ENCODE data around the gene TBXA2R.

The TBXA2R gene

DNA sequence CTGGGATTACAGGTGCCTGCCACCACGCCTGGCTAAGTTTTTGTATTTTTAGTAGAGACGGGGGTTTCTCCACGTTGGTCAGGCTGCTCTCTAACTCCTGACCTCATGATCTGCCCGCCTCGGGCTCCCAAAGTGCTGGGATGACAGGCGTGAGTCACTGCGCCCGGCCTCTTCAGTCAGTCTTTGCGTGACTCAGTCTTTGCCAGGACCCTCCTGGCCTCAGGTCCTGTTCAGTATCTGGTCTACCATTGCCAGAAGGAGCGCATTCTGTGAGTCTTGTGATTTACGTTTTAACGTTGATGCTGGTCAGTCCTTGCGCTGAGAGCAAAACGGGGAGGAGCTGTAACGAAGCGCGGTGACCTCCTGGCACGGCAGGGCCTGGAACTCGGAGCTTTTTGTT, 41.5 kb downstream of the TBXA2R start:
- ChIA-PET POLR2A (no interaction called here), CTCF (interaction anchor here (0.9 kb wide), 2 partner anchors 21 to 26 kb away, joined by 3 to 4 read pairs; no protein-coding TSS in a partner anchor)
- DNase-seq (ENCODE audit: extremely low spot score) = no peak
- TF ChIP-seq, protein P1, sequence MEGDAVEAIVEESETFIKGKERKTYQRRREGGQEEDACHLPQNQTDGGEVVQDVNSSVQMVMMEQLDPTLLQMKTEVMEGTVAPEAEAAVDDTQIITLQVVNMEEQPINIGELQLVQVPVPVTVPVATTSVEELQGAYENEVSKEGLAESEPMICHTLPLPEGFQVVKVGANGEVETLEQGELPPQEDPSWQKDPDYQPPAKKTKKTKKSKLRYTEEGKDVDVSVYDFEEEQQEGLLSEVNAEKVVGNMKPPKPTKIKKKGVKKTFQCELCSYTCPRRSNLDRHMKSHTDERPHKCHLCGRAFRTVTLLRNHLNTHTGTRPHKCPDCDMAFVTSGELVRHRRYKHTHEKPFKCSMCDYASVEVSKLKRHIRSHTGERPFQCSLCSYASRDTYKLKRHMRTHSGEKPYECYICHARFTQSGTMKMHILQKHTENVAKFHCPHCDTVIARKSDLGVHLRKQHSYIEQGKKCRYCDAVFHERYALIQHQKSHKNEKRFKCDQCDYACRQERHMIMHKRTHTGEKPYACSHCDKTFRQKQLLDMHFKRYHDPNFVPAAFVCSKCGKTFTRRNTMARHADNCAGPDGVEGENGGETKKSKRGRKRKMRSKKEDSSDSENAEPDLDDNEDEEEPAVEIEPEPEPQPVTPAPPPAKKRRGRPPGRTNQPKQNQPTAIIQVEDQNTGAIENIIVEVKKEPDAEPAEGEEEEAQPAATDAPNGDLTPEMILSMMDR (IDR thresholded peaks at IDR 0.05; ENCODE audit: control extremely low read depth, extremely low read depth, low read depth, missing control alignments) = no peak

DNA sequence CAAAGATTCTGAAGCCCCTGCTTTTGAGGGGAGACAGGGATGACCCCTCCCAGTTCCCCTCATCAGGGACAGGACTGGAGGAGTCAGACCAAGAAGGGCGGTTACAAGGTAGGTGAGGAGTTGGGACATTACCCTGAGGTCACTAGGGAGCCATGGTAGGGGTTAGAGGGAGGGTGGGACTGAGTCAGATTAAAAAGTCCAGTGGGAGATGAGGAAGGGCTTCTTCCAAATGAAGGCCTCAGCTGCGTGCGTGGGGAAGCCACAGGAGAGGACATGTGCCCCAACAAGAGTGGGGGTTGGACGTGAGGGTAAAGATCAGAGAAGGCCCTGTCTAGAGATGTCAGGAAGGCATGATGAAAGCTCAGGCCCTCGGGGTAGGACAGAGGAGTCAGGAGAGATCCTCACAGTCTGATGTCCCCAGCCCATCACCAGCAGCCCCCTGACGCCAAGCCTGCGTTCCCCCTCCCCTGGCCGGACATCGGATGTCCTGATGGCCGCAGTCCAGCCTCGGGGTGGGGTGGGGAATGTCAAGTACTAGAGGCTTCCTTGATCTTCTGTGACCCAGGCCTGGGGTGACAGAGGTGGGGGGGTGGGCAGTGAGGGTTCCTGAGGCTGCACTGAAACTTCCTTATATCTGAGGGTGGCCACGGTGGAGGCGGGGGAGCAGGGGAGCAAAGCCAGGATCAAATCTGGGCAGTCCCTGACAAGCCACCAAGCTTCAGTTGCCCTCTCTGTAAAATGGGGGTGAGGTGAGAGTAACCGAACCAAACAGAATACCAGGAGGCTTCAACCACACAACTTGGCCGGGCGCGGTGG, 42.8 kb downstream of the TBXA2R start:
- ChIA-PET CTCF (interaction anchor here (1.3 kb wide), 1 partner anchor 19 kb away, joined by 5 read pairs; no protein-coding TSS in a partner anchor), POLR2A (no interaction called here)
- TF ChIP-seq, protein P1 (IDR thresholded peaks at IDR 0.05; ENCODE audit: control extremely low read depth, extremely low read depth, low read depth, missing control alignments) = no peak
- DNase-seq (ENCODE audit: extremely low spot score) = no peak

DNA sequence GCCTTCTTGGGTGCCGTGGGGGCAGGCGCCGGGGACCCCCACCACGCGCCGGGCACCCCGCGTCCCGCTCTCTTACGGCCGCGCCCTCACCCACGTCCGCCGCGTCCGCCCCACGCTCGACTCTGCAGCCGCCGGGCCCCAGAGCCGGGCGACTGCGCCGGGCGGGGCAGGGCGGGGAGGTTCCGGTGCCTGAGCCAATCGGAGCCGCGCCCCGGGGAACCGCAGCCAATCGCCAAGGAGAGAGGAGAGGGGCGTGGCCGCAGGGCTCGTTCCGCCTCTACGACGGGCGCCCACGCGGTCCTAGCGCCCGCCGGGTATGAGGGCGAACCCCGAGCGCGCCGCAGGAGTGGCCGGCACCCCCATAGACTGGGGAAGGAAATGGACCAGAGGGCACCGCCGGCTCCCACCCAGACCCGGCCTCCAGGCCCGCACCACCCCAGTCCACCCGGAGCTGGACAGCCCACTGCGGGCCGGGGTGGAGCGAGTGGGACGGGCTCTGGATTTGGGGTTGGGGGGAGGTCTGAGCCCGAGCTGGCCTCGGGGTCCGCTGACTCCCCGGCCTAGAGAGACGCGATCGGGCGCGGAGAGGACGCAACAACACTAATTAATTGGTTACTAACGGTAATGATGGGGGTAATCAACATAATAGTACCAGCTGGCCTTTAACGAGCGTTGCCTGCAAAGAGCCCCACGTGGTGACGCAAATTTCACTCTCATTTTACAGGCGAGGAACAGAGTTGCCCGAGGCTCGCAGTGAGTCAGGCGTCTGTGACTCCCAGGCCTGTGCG, 49.0 kb downstream of the TBXA2R start, which contains the start of gene MFSD12:
Gene MFSD12 (minus strand): TSS at position 126 of the 788 bp plus-strand sequence. CDS start 183 bp downstream, outside the sequence.
- TF ChIP-seq, protein P1 (IDR thresholded peaks at IDR 0.05; ENCODE audit: control extremely low read depth, extremely low read depth, low read depth, missing control alignments) = no peak
- ChIA-PET POLR2A (no interaction called here), CTCF (interaction anchor here (1.1 to 7.4 kb wide), 6 partner anchors 10 to 253 kb away, joined by 3 to 68 read pairs (median 5); no protein-coding TSS in a partner anchor)
- peak; percentile 100 for DNase-seq (ENCODE audit: extremely low spot score)

DNA sequence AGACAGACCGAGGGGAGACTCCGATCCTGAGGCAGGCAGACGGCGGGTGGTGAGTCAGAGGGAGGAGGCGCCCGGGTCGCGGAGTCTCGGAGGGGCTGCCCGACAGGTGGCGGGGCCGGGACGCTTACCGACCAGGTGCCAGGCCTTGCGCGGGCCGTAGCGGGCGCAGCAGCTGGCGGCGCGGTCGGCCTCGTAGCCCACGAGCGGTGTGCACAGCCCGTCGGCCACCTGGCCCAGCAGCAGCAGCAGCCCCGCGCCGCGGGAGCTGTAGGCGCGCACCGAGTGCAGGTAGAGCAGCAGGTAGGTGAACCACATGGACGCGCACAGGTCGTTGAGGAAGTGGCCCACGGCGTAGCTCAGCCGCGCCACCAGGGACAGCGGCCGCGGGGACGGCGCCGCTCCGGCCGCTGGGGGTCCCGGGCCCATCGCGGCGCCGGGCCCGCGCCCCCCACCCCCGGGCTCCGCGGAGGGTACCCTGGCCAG, 49.7 kb downstream of the TBXA2R start:
- DNase-seq (ENCODE audit: extremely low spot score) = no peak
- CTCF ChIA-PET = interaction anchor here (1.1 to 7.4 kb wide), 6 partner anchors 11 to 252 kb away, joined by 3 to 68 read pairs (median 5); no protein-coding TSS in a partner anchor
- POLR2A ChIA-PET = interaction anchor here (0.5 to 0.8 kb wide), 3 partner anchors 68 to 435 kb away, joined by 3 to 4 read pairs (median 3); no protein-coding TSS in a partner anchor
- TF ChIP-seq, protein P1 (IDR thresholded peaks at IDR 0.05; ENCODE audit: control extremely low read depth, extremely low read depth, low read depth, missing control alignments) = no peak

DNA sequence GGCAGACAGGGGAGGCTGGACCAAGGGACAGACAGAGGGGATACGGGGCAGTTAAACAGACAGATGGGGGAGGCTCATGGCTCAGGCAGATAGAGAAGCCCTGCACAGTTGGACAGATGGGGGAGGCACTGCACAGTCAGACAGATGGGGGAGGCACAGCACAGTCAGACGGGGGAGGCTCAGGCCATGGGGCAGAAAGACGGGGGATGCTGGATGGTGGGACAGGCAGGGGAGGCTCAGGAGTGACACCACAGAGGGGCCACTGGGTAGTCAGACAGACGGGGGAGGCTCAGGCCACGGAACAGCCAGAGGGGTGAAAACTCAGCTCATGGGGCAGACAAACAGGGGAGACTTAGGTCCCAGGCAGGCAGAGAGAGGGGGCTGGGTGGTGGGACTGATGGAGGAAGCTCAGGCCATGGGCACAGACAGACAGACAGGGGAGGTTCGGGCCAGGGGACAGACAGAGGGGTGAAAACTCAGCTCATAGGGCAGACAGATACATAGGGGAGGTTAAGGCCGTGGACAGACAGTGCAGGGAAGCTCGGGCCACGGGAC, 50.2 kb downstream of the TBXA2R start:
- CTCF ChIA-PET = interaction anchor here (1.1 to 7.4 kb wide), 5 partner anchors 11 to 252 kb away, joined by 3 to 68 read pairs (median 5); no protein-coding TSS in a partner anchor
- no peak for DNase-seq (ENCODE audit: extremely low spot score)
- POLR2A ChIA-PET = interaction anchor here (0.5 to 0.8 kb wide), 4 partner anchors 68 to 436 kb away, joined by 3 to 4 read pairs (median 4); no protein-coding TSS in a partner anchor
- TF ChIP-seq, protein P1 (IDR thresholded peaks at IDR 0.05; ENCODE audit: control extremely low read depth, extremely low read depth, low read depth, missing control alignments) = no peak
